Activated CD8-positive, alpha-beta memory T cell treated with anti-CD3 and anti-CD28 coated beads for 24 hours (primary cell): Measurements from ENCODE around the gene YWHAE.
"Not testable (repeated sequence)": the region's sequence is repeated elsewhere in the genome, so short reads cannot be mapped to it uniquely, and the experiment has no call there.

Experiments used
- DNase-seq: peaks from one replicate; pipeline ENCODE4 v3.0.0-alpha.2; 2020

YWHAE gene

DNA sequence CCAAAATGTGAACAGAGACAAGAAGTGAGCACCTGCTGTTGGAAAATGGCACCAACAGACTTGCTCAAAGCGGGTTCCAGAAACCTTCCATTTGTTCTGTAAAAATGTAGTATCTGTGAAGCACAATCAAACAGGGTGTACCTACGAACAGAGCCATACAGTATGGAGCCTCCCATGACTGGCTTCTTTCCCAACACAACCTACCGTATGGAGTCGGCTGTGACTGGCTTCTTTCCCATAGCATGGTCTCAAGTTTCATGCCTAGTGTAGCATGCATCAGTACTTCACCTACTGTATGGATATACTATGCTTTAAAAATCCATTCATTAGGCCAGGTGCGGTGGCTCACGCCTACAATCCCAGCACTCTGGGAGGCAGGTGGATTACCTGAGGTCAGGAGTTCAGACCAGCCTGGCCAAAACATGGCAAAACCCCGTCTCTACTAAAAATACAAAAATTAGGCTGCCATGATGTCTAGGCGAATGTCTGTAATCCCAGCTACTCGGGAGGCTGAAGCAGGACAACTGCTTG is 26.2 kb downstream of the YWHAE start:
- no peak for DNase-seq

- no peak for DNase-seq
Measured at GRCh38 chr17:1372618-1373017, 27.4 kb downstream of the YWHAE start.

DNA sequence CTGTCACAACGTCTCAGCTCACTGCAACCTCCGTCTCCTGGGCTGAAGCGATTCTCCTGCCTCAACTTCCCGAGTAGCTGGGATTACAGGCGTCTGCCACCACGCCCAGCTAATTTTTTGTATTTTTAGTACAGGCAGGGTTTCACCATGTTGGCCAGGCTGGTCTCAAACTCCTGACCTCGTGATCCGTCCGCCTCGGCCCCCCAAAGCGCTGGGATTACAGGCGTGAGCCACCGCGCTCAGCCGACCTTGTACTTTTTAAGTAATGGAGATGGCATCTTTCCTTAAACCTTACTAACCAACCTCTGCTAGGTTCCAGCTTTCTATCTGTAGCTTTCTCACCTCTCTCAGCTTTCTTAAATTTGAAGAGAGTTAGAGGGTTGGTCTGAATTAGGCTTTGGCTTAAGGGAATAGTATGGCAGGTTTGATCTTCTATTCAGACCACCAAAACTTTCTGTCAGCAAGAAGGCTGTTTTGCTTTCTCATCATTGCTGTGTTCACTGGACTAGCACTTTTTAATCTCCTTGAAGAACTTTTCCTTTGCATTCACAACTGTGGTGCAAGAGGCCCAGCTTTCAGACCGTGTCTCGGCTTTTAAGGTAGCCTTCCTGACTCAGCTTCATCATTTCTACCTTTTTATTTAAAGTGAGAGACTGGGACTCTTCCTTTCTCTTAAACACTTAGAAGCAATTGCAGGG is 28.0 kb downstream of the YWHAE start:
- no peak for DNase-seq

DNA sequence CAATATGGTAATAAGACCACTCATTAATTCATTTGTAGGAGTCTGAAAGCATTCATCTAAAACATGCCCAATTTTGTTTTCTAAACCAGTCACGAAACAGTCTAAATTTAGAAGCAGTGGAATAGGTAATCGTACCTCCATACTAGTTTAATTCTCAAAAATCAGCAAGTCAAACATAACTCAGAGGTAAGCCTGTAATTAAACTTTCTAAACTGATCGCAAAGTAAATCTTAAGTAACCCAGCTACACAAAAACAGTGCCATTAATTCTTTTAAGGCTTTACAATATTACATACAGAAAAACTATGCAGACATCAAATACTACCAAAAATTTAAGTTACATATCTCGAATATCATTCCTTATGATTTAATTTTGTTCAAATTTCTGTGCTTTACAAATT is 31.4 kb downstream of the YWHAE start:
- DNase-seq: no peak

DNA sequence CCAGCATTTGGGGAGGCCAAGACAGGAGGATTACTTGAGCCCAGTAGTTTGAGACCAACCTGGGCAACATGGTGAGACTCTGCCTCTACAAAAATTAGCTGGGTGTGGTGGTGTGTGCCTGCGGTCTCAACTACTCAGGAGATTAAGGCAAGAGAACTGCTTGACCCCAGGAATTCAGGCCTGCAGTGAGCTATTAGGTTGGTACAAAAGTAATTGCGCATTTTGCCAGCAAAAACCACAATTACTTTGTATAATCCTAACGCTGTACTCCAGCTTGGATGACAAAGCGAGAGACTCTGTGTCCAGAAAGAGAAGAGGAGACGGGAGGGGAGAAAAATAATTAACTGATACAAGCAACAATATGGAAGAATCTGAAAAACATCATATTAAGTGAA is 32.7 kb downstream of the YWHAE start:
- no peak for DNase-seq

DNA sequence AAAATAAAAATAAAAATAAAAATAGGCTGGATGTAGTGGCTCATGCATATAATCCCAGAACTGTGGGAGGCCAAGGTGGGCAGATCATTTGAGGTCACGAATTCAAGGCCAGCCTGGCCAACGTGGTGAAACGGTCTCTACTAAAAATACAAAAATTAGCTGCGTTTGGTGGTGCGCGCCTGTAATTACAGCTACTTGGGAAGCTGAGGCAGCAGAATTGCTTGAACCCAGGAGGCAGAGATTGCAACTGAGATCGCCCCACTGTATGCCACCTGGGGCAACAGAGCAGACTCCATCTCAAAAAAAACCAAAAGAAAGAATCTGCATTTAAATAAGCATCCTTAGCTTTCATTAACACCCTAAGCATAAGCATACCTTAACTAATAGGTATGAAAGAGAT is 33.8 kb downstream of the YWHAE start:
- DNase-seq: no peak

- no peak for DNase-seq
Measured at GRCh38 chr17:1365445-1366039, 34.5 kb downstream of the YWHAE start.

DNA sequence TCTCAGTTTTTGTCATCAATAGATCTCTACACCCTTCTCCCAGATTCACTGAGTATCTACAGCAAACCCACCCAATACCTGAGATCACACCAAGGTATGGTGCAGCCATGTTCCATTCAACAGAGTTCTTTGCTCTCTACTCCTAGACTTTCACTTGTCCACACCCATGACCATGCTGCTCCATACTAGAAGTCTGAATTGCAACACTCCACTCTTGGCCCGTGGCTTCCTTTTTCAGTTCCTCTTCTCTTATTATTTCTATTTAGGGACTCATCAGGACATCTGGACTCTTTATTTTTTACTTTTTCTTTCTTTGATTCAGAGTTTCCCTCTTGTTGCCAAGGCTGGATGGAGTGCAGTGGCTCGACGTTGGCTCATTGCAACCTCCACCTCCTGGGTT is 37.1 kb downstream of the YWHAE start:
- DNase-seq: no peak

DNA sequence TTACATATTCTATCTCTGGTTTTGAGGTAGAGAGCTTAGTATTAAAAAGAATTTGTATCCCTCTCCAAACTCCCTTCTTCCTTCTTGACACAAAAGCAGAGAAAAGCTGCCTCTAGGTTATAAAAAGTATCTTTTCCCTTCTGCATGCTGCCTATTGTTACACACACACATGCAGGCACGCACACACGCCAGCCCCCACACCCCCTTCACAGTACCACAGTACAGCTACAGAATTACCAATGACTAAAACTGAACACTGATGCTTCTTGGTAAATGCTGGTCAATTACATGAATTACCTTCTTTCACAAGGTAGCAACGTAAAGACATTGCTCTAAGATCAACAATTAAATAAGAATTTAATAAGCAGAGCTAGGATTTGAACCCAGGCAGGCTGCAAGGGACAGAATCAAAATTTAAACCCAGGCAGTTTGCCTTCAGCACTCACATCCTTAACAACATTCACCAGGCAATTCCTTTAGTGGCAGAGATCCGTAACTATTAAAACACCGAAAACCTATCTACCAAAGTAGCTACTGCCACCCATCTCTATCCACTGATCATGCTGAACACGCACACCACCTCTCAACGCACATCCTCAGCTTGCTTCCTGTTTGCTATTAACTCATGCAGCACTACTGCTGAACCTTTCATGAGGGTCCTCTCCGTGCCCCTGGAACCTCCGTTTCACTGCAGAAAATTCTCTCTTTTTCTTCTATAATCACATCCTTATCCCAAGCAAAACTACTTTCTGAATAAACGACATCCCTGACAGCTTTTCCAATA is 37.8 kb downstream of the YWHAE start:
- DNase-seq: no peak

- DNase-seq: no peak
Measured at GRCh38 chr17:1360975-1361374, 39.0 kb downstream of the YWHAE start.

- DNase-seq: not testable (repeated sequence)
Measured at GRCh38 chr17:1360315-1360714, 39.7 kb downstream of the YWHAE start.

DNA sequence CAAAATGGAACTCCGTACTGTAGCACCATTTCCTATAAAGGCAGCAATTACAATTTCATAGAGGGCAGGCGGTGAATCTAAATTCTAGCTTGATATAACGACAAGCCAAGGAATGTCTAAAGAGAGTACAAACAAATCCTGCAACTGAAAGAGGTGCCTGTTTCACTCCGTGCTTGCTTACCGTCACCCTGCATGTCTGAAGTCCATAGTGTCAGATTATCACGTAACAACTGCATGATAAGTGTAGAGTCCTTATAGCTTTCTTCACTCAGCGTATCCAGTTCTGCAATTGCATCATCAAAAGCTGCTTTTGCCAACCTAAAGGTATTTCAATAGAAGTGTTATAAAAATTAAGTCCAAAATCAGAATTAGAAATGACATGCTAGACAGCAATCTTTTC is 46.0 kb downstream of the YWHAE start:
- DNase-seq: no peak

GRCh38 chr17:1352530-1352929 is 47.5 kb downstream of the YWHAE start:
- not testable (repeated sequence) for DNase-seq

GRCh38 chr17:1351971-1352370 is 48.1 kb downstream of the YWHAE start:
- DNase-seq: no peak

DNA sequence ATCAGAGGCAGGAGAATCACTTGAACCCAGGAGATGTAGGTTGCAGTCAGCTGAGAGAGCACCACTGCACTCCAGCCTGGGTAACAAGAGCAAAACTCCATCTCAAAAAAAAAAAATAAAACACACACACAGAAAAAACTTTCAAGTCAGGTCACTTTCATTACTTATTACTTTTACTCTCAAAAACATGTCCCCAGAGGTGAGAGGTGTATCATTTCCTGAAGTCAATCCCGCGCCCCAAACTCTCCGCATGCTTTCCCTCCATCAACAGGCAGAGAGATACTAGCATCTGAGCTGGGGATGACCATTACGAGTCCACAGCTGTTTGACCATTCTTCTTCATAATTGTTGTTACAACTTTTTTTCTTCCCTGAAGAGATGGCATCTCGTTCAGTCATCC is 48.7 kb downstream of the YWHAE start:
- DNase-seq: no peak

- DNase-seq: no peak
Measured at GRCh38 chr17:1347589-1348323, 52.3 kb downstream of the YWHAE start.

- DNase-seq: no peak
Measured at GRCh38 chr17:1344521-1344920, 55.5 kb downstream of the YWHAE start.

GRCh38 chr17:1343554-1343953 is 56.5 kb downstream of the YWHAE start:
- no peak for DNase-seq

DNA sequence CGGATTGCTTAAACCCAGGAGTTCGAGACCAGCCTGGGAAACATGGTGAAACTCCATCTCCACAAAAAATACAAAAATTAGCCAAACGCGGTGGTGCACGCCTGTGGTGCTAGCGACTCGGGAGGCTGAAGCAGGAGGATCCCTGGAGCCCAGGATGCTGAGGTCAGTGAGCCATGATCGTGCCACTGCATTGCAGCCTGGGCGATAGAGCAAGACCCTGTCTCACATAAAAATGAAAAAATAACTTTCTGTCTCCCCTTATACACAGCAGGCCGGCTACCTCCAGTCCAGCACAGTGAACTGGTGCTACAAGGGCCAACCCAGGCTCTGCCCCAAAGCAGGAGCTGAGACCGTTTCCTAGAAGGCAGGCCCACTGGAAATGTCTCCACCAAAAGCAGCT is 59.7 kb downstream of the YWHAE start:
- no peak for DNase-seq

- DNase-seq: no peak
Measured at GRCh38 chr17:1331708-1332107, 68.3 kb downstream of the YWHAE start.

DNA sequence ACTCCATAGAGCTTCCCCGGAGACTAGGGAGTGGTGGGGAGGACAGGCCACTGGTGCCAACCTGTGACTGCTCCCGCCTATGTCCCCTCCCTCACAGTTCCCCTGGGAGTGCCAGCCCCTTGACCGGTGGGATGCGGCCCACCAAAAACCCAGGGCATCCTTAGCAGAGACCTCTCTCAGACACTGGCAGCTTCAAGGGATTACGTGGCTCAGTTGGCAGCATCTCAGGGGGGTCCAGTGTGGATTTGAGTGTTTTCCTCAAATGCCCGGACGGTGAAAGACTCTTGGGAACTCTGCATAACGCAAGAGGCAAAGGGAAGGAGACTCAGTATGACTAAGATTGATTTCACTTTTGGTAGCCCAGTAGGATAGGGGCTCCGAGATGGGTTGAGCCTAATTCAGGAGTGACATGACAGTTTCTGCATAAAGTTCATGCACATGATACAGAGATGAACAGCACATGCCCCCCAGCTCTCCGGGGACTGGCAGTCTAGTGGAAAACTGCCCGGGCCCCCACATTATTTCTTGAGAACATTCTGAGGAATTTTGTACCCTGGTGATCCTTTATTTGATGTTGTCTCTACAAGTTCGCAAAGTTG is 70.2 kb downstream of the YWHAE start:
- no peak for DNase-seq

GRCh38 chr17:1328437-1328836 is 71.6 kb downstream of the YWHAE start:
- DNase-seq: no peak

GRCh38 chr17:1325766-1326165 is 74.3 kb downstream of the YWHAE start:
- no peak for DNase-seq
